ELF-1 (cell line): Measurements from ENCODE around the gene FMR1.

Source experiments
- DNase-seq: peaks from one replicate; pipeline ENCODE4 v3.0.0-alpha.2; 2016; ENCODE audit warnings: low read depth, low spot score

Gene FMR1

DNA sequence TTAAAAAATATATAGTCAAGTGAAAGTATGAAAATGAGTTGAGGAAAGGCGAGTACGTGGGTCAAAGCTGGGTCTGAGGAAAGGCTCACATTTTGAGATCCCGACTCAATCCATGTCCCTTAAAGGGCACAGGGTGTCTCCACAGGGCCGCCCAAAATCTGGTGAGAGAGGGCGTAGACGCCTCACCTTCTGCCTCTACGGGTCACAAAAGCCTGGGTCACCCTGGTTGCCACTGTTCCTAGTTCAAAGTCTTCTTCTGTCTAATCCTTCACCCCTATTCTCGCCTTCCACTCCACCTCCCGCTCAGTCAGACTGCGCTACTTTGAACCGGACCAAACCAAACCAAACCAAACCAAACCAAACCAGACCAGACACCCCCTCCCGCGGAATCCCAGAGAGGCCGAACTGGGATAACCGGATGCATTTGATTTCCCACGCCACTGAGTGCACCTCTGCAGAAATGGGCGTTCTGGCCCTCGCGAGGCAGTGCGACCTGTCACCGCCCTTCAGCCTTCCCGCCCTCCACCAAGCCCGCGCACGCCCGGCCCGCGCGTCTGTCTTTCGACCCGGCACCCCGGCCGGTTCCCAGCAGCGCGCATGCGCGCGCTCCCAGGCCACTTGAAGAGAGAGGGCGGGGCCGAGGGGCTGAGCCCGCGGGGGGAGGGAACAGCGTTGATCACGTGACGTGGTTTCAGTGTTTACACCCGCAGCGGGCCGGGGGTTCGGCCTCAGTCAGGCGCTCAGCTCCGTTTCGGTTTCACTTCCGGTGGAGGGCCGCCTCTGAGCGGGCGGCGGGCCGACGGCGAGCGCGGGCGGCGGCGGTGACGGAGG is at the start of gene FMR1:
Gene FMR1, plus strand, starts transcription at position 728 of the 831 bp plus-strand sequence. CDS start 261 bp downstream, outside the sequence.
- peak; percentile 97 for DNase-seq

DNA sequence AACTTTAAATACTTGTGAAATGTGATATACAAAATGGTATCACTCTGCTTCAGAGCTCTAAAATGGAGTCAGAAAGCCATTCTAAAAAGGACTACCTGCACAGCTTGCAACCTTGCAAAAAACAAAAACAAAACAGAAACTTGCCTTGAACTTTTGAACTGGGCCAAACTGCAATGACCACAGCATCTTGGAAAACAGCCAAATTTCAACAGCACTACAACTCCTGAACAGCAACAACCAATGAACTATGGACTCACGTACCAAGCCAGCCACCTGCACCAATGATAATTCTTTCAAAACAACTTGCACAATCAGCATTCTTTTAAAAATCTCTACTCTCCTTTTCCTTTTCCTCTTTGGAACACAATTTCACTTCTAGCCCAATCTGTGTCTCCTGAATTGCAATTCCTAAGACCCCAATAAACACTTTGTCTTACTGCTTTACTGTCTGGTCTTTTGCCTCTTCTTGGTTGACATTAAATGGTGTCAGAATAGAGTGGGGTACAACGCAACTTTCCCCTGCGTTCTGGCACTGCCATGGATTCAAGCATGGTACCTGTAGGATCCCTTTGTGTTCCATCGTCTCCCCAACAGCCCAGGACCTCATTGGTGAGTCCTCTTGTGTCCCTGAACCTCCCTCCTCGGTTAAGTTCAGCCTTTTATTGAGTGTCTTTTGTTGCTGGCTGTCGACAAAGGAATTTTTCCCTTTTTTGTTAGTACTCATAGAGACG is 35.7 kb upstream of the FMR1 start:
- no peak for DNase-seq

DNA sequence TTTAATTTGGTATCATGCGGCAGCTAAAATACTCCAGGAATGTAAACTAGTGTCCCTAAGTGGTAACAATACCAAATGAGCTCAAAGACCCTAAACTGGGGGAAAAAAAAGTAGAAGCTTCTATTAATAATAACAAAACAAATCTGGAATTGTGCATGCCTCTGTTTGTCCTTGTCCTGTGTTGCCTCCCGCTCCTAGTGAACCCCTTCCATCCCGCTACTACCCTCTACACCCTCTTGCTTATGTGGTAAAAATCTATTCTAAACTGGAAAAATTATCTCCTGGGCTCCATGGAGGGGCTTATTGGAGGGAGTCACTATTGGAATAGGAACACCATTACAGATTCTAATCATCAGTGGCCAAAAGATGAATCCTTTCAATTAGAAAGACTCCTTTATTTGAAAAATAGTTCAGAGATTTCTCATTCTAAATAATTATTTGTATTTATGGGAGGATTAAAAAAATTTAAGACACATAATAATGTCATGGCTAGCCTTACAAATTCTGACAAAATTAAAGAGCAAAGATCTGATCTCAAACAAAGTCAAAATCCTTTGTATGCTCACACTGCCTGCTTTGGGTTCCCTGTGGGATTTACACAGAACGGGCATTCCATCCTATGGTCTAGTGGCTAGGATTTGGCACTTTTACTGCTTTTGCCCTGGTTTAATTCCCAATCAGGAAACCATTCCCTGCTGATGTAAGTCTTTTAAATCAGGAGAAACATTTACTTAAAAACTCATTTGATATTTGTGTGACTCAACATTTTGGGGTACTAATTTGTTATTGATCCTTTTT is 34.7 kb upstream of the FMR1 start:
- no peak for DNase-seq

DNA sequence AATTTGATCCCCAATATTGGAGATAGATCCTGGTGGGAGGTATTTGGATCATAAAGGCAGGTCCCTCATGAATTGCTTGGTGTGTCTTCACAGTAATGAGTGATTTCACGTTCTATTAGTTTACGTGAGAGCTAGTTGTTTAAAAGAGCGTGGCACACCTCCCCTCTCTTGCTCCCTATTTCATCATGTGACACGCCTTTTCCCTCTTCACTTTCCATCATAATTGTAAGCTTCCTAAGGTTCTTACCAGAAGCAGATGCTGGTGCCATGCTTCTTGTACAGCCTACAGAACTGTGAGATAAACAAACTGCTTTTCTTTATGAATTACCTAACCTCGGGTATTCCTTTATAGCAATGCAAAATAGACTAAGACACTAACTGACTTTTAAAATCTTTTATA is 34.0 kb upstream of the FMR1 start:
- DNase-seq, result no peak

DNA sequence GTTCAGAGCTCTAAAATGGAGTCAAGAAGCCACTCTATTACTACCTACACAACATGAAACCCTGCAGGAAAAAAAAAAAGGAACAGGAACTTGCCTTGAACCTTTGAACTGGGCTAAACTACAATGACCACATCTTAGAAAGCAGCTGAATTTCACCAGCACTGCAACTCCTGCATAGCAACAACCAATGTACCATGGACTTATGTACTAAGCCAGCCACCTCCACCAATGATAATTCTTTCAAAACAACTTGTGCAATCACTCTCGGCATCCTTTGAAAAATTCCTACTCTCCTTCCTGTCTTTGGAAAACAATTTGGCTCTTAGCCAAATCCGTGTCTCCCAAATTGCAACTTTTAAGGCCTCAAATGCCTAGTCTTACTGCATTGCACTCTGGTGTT is 26.8 kb upstream of the FMR1 start:
- no peak for DNase-seq

DNA sequence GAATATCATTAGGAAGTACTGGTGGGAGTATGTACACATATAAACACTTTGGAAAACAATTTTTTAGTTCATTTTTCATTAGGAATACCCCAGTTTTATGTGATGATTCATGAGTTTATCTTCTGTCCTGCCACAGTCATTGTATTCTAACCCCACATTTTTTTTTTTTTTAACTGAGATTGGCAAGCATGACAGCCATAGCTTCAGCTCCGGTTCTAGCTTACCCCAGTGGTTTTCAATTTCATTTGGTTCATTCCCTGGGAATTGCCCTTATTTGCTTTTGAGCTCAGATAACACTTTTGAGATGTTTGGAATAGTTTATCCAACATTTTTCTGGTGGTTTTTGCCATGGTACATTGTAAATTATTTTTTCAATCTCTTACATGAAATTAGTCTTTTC is 21.0 kb upstream of the FMR1 start:
- DNase-seq, result no peak

DNA sequence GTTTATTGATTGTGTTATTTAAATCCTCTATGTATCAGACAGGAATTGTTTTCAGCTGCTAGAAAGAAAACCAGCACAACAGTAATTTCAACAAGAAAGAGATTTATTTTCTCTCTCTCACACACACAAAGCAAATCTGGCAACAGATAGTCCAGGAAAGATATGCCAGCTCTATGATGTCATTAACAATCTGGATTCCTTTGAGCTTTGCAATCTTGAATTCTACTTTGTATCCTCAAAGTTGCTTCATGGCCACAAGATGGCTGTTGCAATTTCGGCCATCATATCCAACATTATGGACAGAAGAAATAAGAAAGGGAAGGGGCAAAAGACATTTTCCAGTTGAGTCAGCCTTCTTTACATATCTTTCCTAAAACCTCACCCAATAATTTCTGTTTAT is 19.8 kb upstream of the FMR1 start:
- no peak for DNase-seq

DNA sequence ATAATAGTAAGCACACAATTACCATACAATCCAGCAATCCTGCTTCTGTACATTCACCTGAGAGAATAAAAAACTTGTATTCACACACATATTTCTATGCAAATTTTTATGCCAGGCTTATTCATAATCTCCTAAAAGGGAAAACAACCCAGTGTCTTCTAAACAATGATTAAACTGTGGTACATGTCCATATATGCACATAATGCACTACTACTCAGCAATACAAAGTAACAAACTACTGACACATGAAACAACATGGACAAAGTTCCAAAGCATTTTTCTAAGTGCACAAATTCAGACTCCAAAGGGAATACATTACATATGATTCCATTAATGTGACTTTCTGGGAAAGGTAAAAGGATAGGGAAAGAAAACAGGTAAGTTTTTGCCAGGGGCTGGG is 18.0 kb upstream of the FMR1 start:
- no peak for DNase-seq

DNA sequence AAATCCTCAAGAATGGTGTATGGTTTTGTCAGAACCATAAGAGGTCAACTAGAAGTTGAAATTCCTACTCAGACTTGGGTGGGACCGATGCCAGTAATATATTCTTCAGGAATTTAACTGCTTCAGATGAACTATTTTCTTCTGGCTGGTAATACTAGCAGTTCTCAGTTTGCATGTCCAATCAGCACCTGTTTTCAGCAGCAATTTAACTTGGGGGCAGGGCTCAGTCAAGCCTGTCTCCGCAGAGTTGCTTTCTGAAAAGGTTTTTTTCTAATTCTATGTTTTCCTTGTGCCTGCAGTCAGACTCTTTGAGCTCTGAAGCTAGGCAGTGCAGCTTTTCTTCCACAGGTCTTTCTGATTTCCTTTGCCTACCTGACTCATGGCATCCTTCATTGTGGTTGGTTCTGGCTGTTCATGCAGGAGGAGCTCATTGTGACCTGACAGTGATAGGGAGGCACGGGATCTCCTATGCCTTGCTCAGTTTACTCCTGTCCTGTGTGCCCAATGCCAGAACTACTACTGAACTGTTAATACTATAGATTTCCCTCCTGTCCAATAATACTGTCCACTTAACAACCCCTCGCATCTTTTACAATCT is 17.3 kb upstream of the FMR1 start:
- peak; percentile 37 for DNase-seq

DNA sequence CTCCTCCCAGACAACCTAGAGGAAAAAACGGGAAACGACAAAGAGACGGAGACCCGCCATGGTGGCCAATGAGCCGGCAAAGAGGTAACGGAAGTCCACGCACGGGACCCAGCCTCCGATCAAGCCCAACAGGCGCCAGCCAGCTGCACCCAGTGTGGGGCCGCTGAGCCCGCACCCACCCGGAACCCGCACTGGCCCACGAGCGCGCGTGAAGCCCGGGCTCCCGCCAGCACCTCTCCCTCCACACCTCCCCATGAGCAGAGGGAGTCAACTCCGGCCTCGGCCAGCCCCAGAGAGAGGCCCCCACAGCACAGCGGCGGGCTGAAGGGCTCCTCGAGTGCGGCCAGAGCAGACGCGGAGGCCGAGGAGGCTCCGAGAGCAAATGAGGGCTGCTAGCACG is 14.6 kb upstream of the FMR1 start:
- no peak for DNase-seq

DNA sequence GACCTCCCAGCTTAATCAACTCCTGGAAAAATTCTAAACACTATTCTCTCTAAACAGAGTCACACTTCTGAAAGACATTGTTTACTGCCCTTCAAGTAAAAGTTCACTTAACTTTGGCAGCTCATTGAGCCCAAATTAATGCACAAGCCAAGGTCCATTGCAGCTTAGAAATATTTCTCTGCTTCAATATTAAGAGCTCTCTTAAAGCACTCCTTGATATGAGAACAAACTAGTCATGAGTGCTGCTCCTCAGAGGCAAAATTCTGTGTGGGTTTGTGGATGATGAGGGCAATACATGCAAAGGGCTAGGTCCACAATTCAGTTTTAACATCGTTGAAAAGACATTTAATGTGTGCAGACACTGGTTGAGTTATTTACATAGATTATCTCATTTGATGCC is 12.8 kb upstream of the FMR1 start:
- DNase-seq, result no peak

DNA sequence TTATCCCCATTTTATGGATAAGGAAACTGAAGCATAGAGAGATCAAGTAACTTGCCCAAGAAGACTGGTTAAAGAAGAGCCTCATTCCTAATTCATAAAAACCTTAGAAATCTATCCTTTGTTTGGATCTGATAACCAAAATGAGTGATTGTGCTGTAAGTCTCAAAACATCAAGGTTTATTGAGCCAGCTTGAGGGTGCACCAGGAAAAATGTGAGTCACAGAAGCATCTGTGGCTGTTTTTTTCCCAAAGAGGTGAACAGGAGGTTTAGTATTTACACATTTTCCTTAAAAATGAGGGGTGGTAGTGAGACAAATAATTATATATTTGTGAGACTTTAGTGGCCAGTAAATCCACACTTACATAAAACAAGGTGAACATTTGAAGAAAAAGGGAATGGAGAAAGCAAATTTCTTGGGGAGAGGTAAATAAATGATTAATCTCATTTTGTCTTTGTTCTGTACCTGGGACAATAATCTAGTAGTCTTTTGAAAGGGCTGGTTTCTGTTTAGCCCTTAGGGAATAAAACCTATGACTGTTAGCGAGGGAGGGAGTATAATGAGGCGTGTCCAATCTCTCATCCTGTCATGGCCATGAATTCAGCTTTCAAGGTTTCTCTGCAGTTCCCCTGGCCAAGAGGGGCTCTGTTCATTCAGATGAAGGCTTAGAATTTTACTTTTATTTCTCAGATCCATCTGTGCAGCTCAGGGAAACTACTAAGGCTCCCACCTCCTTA is 12.2 kb upstream of the FMR1 start:
- peak; percentile 27 for DNase-seq

DNA sequence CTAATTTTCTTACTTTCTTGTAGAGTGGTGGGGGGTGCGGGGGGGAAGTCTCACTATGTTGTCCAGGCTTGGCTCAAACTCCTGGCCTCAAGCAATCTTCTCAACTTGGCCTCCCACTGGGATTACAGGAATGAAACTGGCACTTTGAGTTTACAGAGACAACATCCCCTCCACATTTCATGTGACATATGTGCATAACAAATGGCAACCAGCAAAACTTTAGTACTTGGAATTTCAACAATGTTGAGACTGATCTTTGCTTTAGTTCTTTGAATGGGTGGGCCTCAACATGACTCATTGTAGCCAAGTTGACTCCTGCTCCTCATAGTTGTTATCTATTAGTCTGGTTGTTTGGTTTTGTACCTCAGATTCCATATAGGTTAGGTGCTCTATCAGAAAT is 11.4 kb upstream of the FMR1 start:
- peak; percentile 85 for DNase-seq

DNA sequence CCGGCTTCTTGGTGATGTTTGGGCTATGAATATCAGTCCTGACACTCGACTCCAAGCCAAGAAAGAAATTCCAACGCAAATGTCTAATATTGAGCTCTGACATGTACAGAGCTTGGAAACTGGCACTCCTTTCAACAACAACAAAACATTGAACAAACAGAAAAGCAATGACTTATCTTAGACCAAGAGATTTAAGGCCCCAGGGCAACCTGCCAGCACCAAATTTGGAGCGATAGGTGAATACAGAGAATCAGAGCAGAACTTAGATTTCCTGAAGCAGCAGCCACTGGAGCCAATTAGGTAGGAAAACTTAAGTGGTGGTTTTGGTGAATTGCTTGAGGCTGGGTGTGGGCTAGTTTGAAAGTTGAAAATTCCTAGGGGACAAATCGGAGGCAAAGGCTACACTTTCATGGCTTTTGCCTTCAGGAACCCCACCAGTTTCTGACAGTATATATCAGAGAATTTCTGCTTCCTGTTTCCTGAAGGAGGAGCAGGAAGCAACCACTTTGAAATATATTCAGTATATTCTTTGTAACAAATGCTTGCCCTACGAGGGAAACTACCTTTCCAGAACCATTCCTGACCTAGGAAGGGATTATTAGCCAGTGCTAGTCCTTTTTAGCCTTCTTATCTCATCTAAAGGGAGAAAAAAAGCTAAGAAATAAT is 10.1 kb upstream of the FMR1 start:
- DNase-seq, result peak; percentile 44

DNA sequence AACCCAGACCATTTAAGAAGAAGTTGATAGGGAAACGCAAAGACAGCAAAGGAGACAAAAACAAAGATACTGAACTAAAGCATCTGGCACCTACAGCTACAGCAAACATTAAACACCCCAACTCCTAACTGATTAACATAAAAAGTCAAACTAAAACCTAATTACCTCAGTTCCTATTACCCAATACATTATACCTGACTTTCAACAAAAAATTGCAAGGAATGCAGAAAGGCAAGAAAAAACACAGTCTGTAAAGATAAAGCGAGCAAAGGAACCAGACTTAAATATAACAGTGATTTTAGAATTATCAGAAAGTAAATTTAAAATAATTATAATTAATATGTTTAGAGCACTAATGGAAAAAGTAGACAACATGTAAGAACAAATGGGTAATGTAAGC is 9.4 kb upstream of the FMR1 start:
- DNase-seq, result no peak

DNA sequence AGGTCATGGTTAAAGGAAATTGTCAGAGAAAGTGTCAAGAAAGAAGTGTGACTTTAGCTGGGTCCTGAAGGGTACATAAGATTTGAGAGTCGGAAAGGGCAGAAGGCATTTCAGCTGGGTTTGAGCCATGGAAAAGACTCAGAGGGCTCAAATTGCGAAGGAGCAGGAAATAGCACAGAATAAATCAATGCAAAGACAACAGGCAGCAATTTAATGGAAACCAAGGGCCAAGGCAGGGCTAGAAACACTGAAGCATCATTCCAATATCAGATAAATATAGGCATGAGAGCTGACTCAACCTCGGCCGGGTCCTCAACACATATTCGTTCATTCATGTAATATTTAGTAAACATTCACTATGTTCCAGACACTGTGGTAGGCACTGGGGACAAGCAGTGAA is 3.6 kb upstream of the FMR1 start:
- DNase-seq, result no peak

DNA sequence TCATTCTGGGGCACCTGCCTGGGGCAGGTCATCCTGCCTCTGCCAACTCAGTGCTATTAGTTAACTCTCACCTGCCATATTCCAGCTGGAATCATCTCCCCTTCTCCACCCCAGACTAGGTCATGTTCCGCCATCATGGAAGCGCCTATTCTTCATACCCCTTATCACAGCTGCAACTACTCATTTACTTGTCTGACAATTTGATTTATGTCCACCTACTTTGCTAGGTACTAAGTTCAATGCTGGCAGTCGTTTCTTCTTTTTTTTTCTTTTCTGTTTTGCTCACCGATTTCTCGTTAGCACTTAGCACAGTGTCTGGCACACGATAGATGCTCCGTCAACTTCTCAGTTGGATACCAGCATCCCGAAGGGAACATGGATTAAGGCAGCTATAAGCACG is 1.1 kb upstream of the FMR1 start:
- no peak for DNase-seq

DNA sequence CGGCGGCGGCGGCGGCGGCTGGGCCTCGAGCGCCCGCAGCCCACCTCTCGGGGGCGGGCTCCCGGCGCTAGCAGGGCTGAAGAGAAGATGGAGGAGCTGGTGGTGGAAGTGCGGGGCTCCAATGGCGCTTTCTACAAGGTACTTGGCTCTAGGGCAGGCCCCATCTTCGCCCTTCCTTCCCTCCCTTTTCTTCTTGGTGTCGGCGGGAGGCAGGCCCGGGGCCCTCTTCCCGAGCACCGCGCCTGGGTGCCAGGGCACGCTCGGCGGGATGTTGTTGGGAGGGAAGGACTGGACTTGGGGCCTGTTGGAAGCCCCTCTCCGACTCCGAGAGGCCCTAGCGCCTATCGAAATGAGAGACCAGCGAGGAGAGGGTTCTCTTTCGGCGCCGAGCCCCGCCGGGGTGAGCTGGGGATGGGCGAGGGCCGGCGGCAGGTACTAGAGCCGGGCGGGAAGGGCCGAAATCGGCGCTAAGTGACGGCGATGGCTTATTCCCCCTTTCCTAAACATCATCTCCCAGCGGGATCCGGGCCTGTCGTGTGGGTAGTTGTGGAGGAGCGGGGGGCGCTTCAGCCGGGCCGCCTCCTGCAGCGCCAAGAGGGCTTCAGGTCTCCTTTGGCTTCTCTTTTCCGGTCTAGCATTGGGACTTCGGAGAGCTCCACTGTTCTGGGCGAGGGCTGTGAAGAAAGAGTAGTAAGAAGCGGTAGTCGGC is 528 bp downstream of the FMR1 start:
- peak; percentile 81 for DNase-seq

DNA sequence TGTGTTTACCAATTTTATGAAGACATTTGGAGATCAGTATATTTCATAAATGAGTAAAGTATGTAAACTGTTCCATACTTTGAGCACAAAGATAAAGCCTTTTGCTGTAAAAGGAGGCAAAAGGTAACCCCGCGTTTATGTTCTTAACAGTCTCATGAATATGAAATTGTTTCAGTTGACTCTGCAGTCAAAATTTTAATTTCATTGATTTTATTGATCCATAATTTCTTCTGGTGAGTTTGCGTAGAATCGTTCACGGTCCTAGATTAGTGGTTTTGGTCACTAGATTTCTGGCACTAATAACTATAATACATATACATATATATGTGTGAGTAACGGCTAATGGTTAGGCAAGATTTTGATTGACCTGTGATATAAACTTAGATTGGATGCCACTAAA is 1.9 kb downstream of the FMR1 start:
- DNase-seq, result no peak

DNA sequence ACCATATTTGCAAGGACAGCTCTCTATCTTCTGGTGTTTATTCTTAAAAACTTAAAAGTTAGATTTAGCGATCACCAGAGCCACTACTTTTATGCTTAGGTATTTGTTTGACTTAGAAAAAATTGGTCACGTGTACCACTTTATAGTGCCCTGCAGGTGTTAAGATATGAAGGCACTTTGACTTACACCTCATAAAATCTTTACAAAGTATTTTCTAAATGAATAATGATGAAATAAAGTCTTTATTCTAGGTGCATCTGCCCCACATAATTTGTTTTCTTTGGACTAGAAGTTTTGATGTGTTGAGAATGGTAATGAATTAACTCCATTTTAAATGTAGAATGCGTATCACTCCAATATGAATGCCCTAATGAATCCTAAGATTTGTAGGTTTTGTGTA is 2.9 kb downstream of the FMR1 start:
- no peak for DNase-seq
